ENCODE data around the gene UGT1A7.
"Not testable (repeated sequence)": the region's sequence is repeated elsewhere in the genome, so short reads cannot be mapped to it uniquely, and the experiment has no call there.

DNA sequence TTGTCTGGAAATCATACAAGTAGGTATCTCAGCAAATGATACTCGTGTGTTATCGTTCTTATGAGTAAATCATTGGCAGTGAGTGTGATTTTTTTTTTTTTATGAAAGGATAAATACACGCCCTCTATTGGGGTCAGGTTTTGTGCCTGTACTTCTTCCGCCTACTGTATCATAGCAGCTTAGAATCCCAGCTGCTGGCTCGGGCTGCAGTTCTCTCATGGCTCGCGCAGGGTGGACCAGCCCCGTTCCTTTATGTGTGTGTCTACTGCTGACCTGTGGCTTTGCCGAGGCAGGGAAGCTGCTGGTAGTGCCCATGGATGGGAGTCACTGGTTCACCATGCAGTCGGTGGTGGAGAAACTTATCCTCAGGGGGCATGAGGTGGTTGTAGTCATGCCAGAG lies 45.4 kb upstream of the UGT1A7 start, which contains the start of gene UGT1A10:
- not testable (repeated sequence) for TF ChIP-seq POLR2A (IDR thresholded peaks at IDR 0.05)
- TF ChIP-seq, protein P1, sequence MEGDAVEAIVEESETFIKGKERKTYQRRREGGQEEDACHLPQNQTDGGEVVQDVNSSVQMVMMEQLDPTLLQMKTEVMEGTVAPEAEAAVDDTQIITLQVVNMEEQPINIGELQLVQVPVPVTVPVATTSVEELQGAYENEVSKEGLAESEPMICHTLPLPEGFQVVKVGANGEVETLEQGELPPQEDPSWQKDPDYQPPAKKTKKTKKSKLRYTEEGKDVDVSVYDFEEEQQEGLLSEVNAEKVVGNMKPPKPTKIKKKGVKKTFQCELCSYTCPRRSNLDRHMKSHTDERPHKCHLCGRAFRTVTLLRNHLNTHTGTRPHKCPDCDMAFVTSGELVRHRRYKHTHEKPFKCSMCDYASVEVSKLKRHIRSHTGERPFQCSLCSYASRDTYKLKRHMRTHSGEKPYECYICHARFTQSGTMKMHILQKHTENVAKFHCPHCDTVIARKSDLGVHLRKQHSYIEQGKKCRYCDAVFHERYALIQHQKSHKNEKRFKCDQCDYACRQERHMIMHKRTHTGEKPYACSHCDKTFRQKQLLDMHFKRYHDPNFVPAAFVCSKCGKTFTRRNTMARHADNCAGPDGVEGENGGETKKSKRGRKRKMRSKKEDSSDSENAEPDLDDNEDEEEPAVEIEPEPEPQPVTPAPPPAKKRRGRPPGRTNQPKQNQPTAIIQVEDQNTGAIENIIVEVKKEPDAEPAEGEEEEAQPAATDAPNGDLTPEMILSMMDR (IDR thresholded peaks at IDR 0.05): not testable (repeated sequence)

All from esophagus squamous epithelium (tissue), 4 donors.